Measurements from ENCODE around the gene ANKRD23.

The ANKRD23 gene

DNA sequence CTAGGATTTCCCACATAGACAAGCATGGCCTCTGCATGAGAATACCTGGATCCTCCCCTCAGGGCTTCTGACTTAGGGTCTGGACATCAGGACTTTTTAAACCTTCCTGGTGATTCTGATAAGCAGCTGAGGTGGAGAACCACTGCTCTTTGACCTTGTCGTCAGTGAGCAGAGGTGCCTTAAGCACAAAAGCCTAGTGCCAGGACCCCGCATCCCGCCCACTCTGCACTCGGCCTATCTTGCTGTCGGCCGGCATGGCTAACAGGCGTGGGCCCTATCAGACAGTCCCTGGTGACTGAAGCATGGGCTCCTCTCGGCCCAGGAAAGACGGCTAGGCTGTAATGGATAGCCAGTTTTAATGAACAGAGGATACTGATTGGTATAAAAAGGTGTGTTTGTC lies 6.2 kb downstream of the ANKRD23 start:
- DNase-seq (ENCODE audit: low spot score): no peak

DNA sequence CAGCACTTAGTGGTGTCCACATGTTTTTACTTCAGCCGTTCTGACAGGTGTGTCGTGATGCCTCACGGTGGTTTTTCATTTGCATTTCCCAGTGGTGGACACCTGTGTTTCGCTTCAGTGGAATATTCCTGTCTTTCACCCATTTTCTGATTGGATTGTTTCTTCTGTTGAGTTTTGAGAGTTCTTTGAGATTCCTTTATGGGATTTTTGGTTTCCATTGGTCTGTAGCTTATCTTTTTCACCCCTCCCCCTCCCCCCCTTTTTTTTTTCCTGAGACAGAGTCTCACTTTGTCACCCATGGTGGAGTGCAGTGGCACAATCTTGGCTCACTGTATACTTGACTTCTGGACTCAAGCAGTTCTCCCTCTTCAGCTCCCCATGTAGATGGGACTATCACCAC lies 8.0 kb downstream of the ANKRD23 start:
- DNase-seq (ENCODE audit: low spot score): no peak

- DNase-seq (ENCODE audit: low spot score): peak; percentile 84
Measured at GRCh38 chr2:96832754-96833507, 10.9 kb downstream of the ANKRD23 start.

- no peak for DNase-seq (ENCODE audit: low spot score)
Measured at GRCh38 chr2:96832408-96832753, 11.4 kb downstream of the ANKRD23 start.

- no peak for DNase-seq (ENCODE audit: low spot score)
Measured at GRCh38 chr2:96831679-96832078, 12.1 kb downstream of the ANKRD23 start.

GRCh38 chr2:96830044-96830562 lies 13.7 kb downstream of the ANKRD23 start:
- no peak for DNase-seq (ENCODE audit: low spot score)

DNA sequence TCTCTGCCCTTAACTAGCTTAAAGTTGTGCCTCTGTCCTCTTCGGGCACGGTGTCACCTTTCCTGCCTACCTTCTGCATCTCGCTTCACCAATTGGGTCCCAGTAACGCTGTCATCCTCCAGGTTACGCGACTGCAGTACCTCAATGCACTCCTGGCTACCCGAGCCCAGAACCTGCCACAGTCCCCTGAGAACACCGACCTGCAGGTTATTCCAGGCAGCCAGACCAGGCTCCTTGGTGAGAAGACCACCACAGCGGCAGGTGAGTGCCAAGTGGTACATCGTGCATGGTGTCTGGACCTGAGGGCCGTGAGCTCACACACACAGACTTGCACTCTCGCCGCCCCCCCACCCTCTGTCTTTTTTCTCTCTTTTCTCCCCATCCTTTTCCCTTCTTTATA lies 14.9 kb downstream of the ANKRD23 start:
- no peak for DNase-seq (ENCODE audit: low spot score)

- DNase-seq (ENCODE audit: low spot score): no peak
Measured at GRCh38 chr2:96828436-96828835, 15.4 kb downstream of the ANKRD23 start.

GRCh38 chr2:96826546-96827278 lies 17.1 kb downstream of the ANKRD23 start:
- no peak for DNase-seq (ENCODE audit: low spot score)

DNA sequence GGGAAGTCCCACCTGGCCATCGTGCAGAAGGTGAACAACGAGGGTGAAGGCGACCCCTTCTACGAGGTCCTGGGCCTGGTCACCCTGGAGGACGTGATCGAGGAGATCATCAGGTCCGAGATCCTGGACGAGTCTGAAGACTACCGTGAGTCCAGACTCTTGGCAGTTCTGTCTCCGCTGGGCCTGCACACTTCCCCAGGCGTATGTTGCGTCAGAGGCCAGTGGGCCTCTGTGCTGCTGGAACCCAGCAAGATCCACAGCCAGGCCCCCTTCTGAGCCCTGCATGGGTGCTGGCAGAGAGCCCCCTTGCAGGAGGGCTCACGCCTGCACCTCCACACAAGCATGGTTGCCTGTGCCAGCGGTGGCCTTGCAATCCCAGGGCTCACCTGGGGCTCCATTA lies 18.8 kb downstream of the ANKRD23 start:
- no peak for DNase-seq (ENCODE audit: low spot score)

DNA sequence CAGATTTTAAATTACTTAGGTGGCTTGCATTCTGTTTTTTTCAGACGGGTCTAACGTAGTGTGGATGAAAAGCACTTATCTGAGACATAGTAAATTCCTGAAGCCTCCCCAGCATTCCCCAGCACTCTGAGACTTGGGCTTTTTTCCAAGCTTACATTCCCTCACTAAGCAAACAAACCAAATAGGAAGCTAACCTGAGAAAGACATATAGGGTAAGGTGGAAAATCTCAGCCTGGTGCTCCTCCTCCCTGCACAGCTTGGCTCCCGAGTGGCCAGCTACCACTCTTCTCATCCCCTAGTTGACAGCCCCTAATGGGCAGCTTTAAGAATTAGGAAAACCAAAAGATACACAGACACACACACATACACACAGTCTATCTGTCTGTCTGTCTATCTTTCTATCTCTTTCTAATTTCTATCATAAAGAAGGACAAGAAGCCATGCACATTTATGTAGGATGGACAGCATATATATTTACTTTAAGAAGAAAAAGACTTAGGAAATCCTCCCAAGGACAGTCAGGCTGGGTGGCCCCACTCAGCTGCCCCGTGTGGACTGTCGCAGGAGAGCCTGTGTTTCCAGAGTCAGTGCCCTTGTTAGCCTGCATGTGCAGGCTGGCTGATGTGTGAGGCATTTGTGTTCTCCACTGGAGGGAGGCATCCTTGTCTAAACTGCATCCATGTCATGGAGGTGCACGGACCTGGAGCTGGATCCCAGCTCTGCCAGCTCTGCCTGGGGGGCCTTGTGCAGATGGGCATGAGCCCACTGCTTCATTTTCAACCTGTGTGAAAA lies 19.5 kb downstream of the ANKRD23 start:
- DNase-seq (ENCODE audit: low spot score): no peak

DNA sequence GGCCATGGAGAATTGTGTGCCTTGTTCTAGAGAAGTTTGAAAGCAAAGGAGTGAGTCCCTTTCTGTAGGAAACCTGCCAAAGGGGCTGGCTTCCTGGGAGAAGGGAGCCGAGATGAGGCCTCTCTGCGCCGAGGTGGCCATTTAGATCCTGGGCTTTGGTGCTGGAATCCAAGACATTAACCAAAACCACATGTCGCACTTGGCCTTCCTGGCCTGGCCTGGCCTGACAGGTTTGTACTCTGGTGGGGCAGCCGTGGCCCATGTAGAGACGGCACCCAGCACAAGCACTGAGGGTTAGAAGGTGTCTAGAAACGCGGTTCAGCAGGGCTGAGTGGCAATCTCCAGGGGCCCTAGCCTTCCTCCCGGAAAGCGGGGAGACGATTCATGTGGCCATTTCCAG lies 20.6 kb downstream of the ANKRD23 start:
- DNase-seq (ENCODE audit: low spot score): no peak

DNA sequence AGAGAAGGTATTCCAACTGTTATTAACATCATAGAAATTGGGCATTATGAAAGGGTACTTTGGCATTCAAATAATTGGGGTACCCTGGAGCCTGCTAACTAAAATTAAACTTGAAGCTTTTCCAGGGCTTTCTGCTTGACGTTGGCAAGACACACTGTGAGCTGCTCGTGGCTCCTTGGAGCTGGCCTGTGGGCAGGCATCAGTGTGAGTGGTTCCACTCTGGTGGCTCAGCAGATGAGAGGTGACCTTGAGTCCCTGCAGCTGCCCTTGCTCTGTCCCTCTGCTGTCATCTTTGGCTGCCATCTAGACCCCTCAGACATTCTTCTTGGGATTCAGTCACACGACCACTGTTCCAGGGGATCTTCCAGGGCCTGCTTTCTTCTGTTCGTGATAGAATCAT lies 21.0 kb downstream of the ANKRD23 start:
- DNase-seq (ENCODE audit: low spot score): no peak

DNA sequence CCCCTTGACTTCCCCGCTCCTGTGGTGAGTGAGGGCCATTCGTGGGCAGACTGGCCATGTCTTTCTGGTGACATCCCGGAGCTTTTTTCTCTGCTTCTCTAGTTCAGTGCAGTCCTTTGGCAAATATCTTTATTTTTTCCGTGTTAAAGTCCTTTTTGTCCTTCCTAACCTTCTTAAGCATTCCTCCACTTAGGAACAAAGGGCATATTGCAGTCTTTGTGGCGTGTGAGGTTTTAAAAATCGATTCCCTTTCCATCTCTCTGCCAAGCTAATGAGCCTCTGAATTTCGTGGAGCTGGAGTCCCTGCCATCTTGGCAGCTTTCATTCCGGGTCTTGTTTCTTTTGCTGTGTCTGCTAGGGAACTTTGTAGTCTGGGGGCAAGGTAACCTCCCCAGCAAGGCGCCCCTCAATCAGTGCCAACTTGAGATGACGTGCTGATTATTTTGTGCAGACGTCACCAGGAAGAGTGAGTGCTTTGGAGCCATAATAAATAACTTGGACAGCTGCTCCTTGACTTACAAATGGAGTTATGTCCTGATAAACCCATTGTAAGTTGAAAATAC lies 22.6 kb downstream of the ANKRD23 start:
- DNase-seq (ENCODE audit: low spot score): no peak

GRCh38 chr2:96819876-96820511 lies 23.8 kb downstream of the ANKRD23 start:
- no peak for DNase-seq (ENCODE audit: low spot score)

GRCh38 chr2:96819128-96819875 lies 24.5 kb downstream of the ANKRD23 start:
- peak; percentile 75 for DNase-seq (ENCODE audit: low spot score)

- no peak for DNase-seq (ENCODE audit: low spot score)
Measured at GRCh38 chr2:96817882-96818281, 25.9 kb downstream of the ANKRD23 start.

- no peak for DNase-seq (ENCODE audit: low spot score)
Measured at GRCh38 chr2:96816836-96817702, 26.8 kb downstream of the ANKRD23 start.

DNA sequence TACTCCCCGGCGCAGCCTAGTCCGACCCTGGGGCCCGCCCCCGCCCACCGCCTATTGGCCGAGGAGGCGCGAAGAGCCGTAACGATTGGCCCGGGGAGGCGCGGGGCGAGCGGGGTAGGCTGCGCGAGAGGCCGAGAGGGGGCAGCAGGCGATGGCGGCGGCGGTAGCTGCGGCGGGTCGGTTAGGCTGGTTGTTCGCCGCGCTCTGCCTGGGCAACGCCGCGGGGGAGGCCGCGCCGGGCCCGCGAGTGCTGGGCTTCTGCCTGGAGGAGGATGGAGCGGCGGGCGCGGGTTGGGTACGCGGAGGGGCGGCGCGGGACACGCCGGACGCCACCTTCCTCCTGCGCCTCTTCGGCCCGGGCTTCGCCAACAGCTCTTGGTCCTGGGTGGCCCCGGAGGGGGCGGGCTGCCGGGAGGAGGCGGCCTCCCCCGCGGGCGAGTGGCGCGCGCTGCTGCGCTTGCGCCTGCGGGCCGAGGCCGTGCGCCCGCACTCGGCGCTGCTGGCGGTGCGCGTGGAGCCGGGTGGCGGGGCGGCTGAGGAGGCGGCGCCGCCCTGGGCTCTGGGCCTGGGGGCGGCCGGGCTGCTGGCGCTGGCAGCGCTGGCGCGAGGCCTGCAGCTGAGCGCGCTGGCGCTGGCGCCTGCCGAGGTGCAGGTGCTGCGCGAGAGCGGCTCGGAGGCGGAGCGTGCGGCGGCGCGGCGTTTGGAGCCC lies 27.5 kb downstream of the ANKRD23 start, which contains the start of gene CNNM3:
CNNM3 (plus strand) TSS at position 142 of the 709 bp plus-strand sequence; CDS start at position 152, 10 bp downstream.
- DNase-seq (ENCODE audit: low spot score): peak; percentile 94

Data from LoVo (cell line).